RWPE1 (cell line): Measurements from ENCODE around the gene XRRA1.

Experiments
- CTCF ChIA-PET: fragments of 350-600 bp; sonication (Branson Sonifier 250); formaldehyde crosslinking; extraction: SDS; loops from one replicate; lab custom pipeline; 2021; lab: Yijun Ruan, JAX
- POLR2A ChIA-PET: fragments of 400-600 bp; formaldehyde crosslinking; extraction: SDS; loops from one replicate; lab custom pipeline; 2020; ENCODE audit warnings: antibody characterized with exemption; ENCODE audit not compliant: low non-redundant PET; lab: Yijun Ruan, JAX
- DNase-seq: peaks from one replicate; pipeline ENCODE4 v3.0.0; 2012; ENCODE audit warnings: low spot score
- H3K27ac ChIP-seq: fragments of 450-650 bp; 2 replicates; pipeline ENCODE4 v1.5.1; 2017
- TF ChIP-seq, protein P1 (sequence below): fragments of 450-650 bp; conservative IDR thresholded peaks from 2 replicates; pipeline ENCODE4 v1.5.1; 2017; ENCODE audit warnings: low read depth, mild to moderate bottlenecking

The XRRA1 gene

DNA sequence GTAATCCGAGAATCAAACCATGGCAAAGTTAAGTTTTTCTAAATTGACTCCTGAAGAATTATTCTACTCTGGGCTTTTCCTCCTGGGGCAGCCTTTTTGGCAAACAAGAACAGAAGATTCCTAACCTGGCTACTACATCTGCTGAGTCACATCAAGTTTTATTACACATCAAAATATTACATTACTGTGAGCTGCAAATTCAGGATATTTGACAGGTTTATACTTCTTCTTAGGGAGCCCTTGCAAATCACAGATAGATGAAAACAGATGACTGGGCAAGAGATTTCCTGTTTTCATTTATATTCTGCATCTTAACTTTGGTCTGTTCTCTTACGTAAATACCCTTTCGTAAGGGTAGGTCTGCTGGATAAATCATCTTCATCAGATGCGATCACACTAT, 23.6 kb downstream of the XRRA1 start:
- no peak overlapping the region for H3K27ac ChIP-seq
- TF ChIP-seq, protein P1, sequence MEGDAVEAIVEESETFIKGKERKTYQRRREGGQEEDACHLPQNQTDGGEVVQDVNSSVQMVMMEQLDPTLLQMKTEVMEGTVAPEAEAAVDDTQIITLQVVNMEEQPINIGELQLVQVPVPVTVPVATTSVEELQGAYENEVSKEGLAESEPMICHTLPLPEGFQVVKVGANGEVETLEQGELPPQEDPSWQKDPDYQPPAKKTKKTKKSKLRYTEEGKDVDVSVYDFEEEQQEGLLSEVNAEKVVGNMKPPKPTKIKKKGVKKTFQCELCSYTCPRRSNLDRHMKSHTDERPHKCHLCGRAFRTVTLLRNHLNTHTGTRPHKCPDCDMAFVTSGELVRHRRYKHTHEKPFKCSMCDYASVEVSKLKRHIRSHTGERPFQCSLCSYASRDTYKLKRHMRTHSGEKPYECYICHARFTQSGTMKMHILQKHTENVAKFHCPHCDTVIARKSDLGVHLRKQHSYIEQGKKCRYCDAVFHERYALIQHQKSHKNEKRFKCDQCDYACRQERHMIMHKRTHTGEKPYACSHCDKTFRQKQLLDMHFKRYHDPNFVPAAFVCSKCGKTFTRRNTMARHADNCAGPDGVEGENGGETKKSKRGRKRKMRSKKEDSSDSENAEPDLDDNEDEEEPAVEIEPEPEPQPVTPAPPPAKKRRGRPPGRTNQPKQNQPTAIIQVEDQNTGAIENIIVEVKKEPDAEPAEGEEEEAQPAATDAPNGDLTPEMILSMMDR, result no peak
- no peak for DNase-seq
- ChIA-PET CTCF (interaction anchor here (0.6 to 1.0 kb wide), 2 partner anchors 280 to 588 kb away, joined by 4 to 5 read pairs; no protein-coding TSS in a partner anchor), POLR2A (no interaction called here)

DNA sequence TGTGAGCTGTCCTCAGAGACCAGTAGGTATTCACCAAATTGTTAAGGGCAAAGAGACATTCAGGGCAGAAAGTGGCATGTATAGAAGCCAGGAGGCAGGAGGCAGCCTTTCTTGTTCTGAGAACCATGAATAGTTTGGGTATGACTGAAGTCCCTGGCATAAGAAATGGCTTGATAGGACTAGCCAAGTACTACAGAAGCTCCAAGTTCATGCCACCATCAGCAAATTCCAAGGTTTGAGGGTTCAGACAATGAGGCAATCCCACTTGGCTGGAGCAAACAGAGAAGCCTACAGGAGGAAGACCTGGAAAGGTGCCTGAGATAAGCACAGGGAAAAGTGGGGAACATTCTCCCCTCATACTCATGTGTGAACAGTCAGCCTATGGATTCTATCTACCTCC, 25.8 kb downstream of the XRRA1 start:
- TF ChIP-seq, protein P1, result no peak
- H3K27ac ChIP-seq, result no peak overlapping the region
- DNase-seq, result no peak
- ChIA-PET CTCF (interaction anchor here (0.6 to 0.8 kb wide), 2 partner anchors 9 to 95 kb away, joined by 3 to 4 read pairs; no protein-coding TSS in a partner anchor), POLR2A (no interaction called here)

GRCh38 chr11:74909812-74910211, 39.1 kb downstream of the XRRA1 start:
- H3K27ac ChIP-seq, result no peak overlapping the region
- ChIA-PET POLR2A (no interaction called here), CTCF (interaction anchor here (1.5 kb wide), 1 partner anchor 338 kb away, joined by 5 read pairs; no protein-coding TSS in a partner anchor)
- no peak for DNase-seq
- TF ChIP-seq, protein P1, result no peak

DNA sequence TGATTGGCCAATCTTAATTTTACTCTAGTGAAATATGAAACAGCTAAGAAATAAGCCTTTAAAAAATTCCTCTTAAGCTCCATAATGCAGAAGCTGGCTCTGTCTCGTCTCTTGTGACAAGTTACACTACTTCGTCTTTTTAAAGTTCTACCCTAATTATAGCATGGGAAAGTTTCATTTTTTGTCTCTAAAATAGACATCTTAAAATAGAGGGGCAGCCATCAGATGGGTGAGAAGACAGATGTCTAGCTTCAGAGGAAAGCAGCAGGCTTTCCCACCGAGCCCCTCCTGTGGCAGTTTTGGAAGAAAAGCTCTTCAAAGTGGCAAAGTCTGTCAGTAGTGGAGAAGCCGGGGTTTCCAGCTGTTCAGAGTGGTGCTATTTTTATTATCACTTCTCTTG, 39.5 kb downstream of the XRRA1 start:
- DNase-seq, result no peak
- H3K27ac ChIP-seq, result no peak overlapping the region
- TF ChIP-seq, protein P1, result no peak
- ChIA-PET CTCF (interaction anchor here (1.5 kb wide), 1 partner anchor 339 kb away, joined by 5 read pairs; no protein-coding TSS in a partner anchor), POLR2A (no interaction called here)

- ChIA-PET POLR2A (no interaction called here), CTCF (interaction anchor here (0.6 kb wide), 1 partner anchor 206 kb away, joined by 3 read pairs; no protein-coding TSS in a partner anchor)
- TF ChIP-seq, protein P1, result no peak
- no peak overlapping the region for H3K27ac ChIP-seq
- no peak for DNase-seq
Measured at GRCh38 chr11:74905326-74905725, 43.6 kb downstream of the XRRA1 start.

DNA sequence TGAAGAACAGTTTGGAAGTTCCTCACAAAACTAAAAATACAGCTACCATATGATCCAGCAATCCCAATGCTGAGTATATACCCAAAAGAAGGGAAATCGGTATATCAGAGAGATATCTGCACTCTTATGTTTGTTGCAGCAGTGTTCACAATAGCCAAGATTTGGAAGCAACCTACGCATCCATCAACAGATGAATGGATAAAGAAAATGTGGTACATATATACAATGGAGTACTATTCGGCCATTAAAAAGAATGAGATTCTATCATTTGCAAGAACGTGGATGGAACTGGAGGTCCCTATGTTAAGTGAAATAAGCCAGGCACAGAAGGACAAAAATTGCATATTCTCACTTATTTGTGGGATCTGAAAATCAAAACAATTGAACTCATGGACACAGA, 46.5 kb downstream of the XRRA1 start:
- H3K27ac ChIP-seq, result no peak overlapping the region
- POLR2A ChIA-PET, result no interaction called here

More for the DNA sequence above, 46.5 kb downstream of the XRRA1 start:
- no peak for DNase-seq
- CTCF ChIA-PET, result no interaction called here
- TF ChIP-seq, protein P1, result no peak
